ENCODE results near the gene ZSCAN26.

GRCh38 chr6:28312939-28313338 lies 46.0 kb downstream of the ZSCAN26 start:
- TF ChIP-seq GATA3 (IDR thresholded peaks at IDR 0.05; ENCODE audit: low read depth, low read length) (no peak), GATA2 (IDR thresholded peaks at IDR 0.05; ENCODE audit: low read depth, low read length) (no peak)
